Mucosa of rectum (tissue), 2 donors: Measurements from ENCODE around the gene TXNIP.

Experiments used
- H3K27ac ChIP-seq, 2 donors: one replicate each; pipeline ENCODE4 v1.7.0; 2013; ENCODE audit warnings: inconsistent platforms in 2 of 2, low read depth in 2 of 2, low read length in 2 of 2
- H3K27me3 ChIP-seq, 2 donors: one replicate each; pipeline ENCODE4 v1.7.0; 2013; ENCODE audit warnings: low read length in 2 of 2; ENCODE audit not compliant: control insufficient read depth in 2 of 2, insufficient read depth in 2 of 2
- H3K36me3 ChIP-seq, 2 donors: one replicate each; pipeline ENCODE4 v1.7.0; 2013; ENCODE audit warnings: low read length in 2 of 2; ENCODE audit not compliant: control insufficient read depth in 2 of 2, insufficient read depth in 2 of 2
- H3K4me1 ChIP-seq, 2 donors: one replicate each; pipeline ENCODE4 v1.7.0; 2013; ENCODE audit warnings: low read length in 2 of 2, mild to moderate bottlenecking in 1 of 2; ENCODE audit not compliant: control insufficient read depth in 2 of 2, insufficient read depth in 2 of 2
- H3K4me3 ChIP-seq, 2 donors: one replicate each; pipeline ENCODE4 v1.7.0; 2013; ENCODE audit warnings: low read length in 2 of 2
- H3K9ac ChIP-seq, 2 donors: one replicate each; pipeline ENCODE4 v1.7.0; 2013; ENCODE audit warnings: low read length in 2 of 2, low read depth in 1 of 2, mild to moderate bottlenecking in 1 of 2
- H3K9me3 ChIP-seq, 2 donors: one replicate each; pipeline ENCODE4 v1.7.0; 2013; ENCODE audit warnings: low read length in 2 of 2; ENCODE audit not compliant: control insufficient read depth in 2 of 2
- donor health status: healthy.
- donor health status: Normal muscosa, but diverticular disease.

Gene TXNIP

GRCh38 chr1:145957443-145958319 is 38.7 kb downstream of the TXNIP start, which contains the start of gene LIX1L:
Gene LIX1L, minus strand, starts transcription at chr1:145958017. Its CDS starts 90 bp downstream, at chr1:145957927.
- Histone ChIP-seq H3K27me3 (peaks cover 14 to 28% of the 10 kb centered on the region in 2 donors), H3K9me3 (no peaks in the 10 kb centered on the region), H3K27ac (peak within 1 kb of the TSS; percentile 70 to 85), H3K4me1 (peaks cover 34 to 53% of the 10 kb centered on the region in 2 donors), H3K4me3 (peak within 1 kb of the TSS; percentile 63 to 79), H3K9ac (peak within 1 kb of the TSS; percentile 57 to 68), H3K36me3 (no peaks in the 10 kb centered on the region)

GRCh38 chr1:145956781-145957442 is 39.5 kb downstream of the TXNIP start:
- peak overlapping the region; percentile 63 to 79 for H3K4me3 ChIP-seq
- no peaks in the 10 kb centered on the region for H3K9me3 ChIP-seq
- H3K27ac ChIP-seq, result peak overlapping the region; percentile 70 to 85
- no peaks in the 10 kb centered on the region for H3K36me3 ChIP-seq
- peak overlapping the region; percentile 57 to 68 for H3K9ac ChIP-seq
- peaks cover 11 to 23% of the 10 kb centered on the region in 2 donors for H3K27me3 ChIP-seq
- H3K4me1 ChIP-seq, result peaks cover 30 to 46% of the 10 kb centered on the region in 2 donors

- Histone ChIP-seq H3K27ac (peak overlapping the region in 1 of 2 donors; percentile 85), H3K4me1 (peaks cover 24 to 41% of the 10 kb centered on the region in 2 donors), H3K36me3 (no peaks in the 10 kb centered on the region), H3K4me3 (peak overlapping the region in 1 of 2 donors; percentile 79), H3K9ac (peak overlapping the region; percentile 57 to 68), H3K27me3 (peaks cover 5 to 18% of the 10 kb centered on the region in 2 donors), H3K9me3 (no peaks in the 10 kb centered on the region)
Observed at GRCh38 chr1:145956361-145956760, 40.0 kb downstream of the TXNIP start.

GRCh38 chr1:145955436-145955835 is 40.9 kb downstream of the TXNIP start:
- H3K9ac ChIP-seq, result no peak overlapping the region
- no peak overlapping the region for H3K27ac ChIP-seq
- H3K9me3 ChIP-seq, result no peaks in the 10 kb centered on the region
- no peak overlapping the region for H3K4me3 ChIP-seq
- H3K36me3 ChIP-seq, result no peaks in the 10 kb centered on the region
- H3K4me1 ChIP-seq, result peaks cover 16 to 32% of the 10 kb centered on the region in 2 donors
- H3K27me3 ChIP-seq, result peaks cover 0 to 9% of the 10 kb centered on the region in 2 donors

DNA sequence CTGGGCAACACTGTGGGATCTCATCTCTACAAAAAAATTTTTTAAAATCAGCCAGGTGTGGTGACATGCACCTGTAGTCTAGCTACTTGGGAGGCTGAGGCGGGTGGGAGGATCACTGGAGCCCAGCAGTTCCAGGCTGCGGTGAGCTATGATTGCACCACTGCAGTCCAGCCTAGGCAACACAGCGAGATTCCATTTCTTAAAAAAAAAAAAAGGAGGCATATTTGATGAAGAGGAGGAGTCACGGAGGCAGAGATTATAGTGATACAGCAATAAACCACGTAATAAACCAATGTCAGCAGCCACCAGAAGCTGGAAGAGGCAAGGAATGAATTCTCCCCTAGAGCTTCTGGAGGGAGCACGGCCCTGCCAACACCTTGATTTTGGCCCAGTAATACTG is 42.5 kb downstream of the TXNIP start:
- Histone ChIP-seq H3K27me3 (no peaks in the 10 kb centered on the region), H3K9ac (no peak overlapping the region), H3K36me3 (no peaks in the 10 kb centered on the region), H3K9me3 (no peaks in the 10 kb centered on the region), H3K4me1 (peaks cover 16 to 29% of the 10 kb centered on the region in 2 donors), H3K27ac (no peak overlapping the region), H3K4me3 (no peak overlapping the region)

DNA sequence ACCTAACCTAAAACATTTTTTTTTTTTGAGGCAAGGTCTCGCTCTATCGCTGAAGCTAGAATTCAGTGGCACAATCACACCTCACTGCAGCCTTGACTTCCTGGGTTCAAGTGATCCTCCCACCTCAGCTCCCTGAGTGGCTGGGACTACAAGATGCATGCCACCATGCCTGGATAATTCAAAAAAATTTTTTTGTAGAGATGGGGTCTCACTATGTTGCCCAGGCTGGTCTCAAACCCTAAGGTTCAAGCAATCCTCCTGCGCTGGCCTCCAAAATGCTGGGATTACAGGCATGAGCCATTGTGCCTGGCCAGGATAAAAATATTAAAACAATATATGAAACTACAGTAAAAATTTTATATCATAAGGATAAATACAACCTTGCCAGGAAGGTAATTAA is 43.5 kb downstream of the TXNIP start:
- Histone ChIP-seq H3K4me1 (peaks cover 12 to 21% of the 10 kb centered on the region in 2 donors), H3K36me3 (no peaks in the 10 kb centered on the region), H3K4me3 (no peak overlapping the region), H3K27ac (no peak overlapping the region), H3K9me3 (no peaks in the 10 kb centered on the region), H3K27me3 (no peaks in the 10 kb centered on the region), H3K9ac (no peak overlapping the region)

DNA sequence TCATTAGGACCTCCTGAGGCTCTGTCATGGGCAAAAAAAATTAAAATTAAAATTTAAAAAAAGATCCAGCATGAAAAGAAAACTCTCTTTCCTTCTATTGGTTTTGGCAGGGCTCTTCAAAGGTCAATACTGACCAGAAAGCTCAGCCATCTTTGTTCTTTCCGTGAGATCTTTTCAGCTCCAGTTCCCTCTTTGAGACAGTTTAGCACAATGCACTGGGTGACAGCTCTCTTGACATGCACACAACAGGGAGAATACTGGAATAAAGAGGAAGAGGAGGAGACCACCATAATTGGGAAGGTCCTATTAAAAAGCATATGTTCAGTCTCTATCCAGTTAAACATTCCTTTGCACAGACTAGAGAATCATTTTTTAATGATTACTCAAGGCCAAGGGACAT is 44.9 kb downstream of the TXNIP start:
- H3K27ac ChIP-seq, result no peak overlapping the region
- peaks cover 0 to 1% of the 10 kb centered on the region in 2 donors for H3K36me3 ChIP-seq
- H3K4me3 ChIP-seq, result no peak overlapping the region
- no peaks in the 10 kb centered on the region for H3K27me3 ChIP-seq
- H3K4me1 ChIP-seq, result peaks cover 7 to 17% of the 10 kb centered on the region in 2 donors
- no peaks in the 10 kb centered on the region for H3K9me3 ChIP-seq
- H3K9ac ChIP-seq, result no peak overlapping the region

DNA sequence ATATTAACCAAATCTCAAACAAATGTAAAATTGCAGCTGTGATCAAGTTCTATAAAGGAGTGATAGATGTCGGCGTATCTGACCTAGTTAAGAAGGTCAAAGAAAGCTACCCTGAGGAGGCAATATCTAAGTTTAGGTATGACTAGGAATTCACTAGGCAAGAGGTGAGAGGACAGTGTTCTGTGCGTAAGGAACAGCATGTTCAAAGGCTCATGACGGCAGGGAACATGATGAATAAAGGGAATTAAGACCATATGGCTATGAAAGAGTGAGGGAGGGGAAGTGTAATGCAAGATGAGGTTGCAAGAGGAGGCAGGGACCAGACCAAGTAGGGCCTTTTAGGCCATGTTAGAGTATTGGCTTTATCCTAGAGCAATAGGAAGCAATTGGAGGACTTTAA is 47.2 kb downstream of the TXNIP start:
- Histone ChIP-seq H3K9ac (no peak overlapping the region), H3K36me3 (peaks cover 0 to 3% of the 10 kb centered on the region in 2 donors), H3K9me3 (no peaks in the 10 kb centered on the region), H3K4me3 (no peak overlapping the region), H3K27me3 (no peaks in the 10 kb centered on the region), H3K27ac (no peak overlapping the region), H3K4me1 (peaks cover under 1 to 2% of the 10 kb centered on the region in 2 donors)

DNA sequence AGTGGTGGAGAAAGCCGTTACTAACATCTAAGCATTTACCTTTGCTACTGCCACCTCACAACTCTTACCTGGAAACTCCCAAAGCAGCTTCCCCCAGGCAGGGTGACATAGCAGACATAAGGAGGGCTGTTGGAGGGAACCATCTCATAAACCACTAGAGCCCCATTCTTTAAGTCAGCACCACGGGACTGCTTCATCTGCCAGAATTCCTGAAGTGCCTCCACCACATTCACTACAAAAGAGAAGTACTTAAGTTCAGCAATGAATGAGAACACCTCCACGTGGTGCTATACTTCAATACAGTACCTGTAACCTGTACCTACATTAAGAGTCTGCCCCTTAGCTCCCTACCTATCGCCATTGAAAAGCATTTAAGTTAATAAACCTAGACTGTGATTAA is 48.8 kb downstream of the TXNIP start:
- Histone ChIP-seq H3K9me3 (no peaks in the 10 kb centered on the region), H3K36me3 (peaks cover 0 to 3% of the 10 kb centered on the region in 2 donors), H3K27me3 (no peaks in the 10 kb centered on the region), H3K4me3 (no peak overlapping the region), H3K27ac (no peak overlapping the region), H3K4me1 (no peaks in the 10 kb centered on the region), H3K9ac (no peak overlapping the region)

- Histone ChIP-seq H3K9me3 (no peaks in the 10 kb centered on the region), H3K4me1 (no peaks in the 10 kb centered on the region), H3K27me3 (no peaks in the 10 kb centered on the region), H3K27ac (no peak overlapping the region), H3K4me3 (no peak overlapping the region), H3K36me3 (peaks cover 0 to 3% of the 10 kb centered on the region in 2 donors), H3K9ac (no peak overlapping the region)
Observed at GRCh38 chr1:145946477-145946986, 49.8 kb downstream of the TXNIP start.
